Measurements from ENCODE around the gene TIMM44. TPM values are rescaled to one million over a fixed set of nuclear protein-coding genes. Genes with fewer than 3 reads are reported as not detected.
A peak's percentile ranks its signal among the peaks of the same experiment; 100 is the strongest.

The TIMM44 gene
- total and polyA plus RNA-seq, 8 donors = 19.8 to 83.1 (median 27.0) TPM

GRCh38 chr19:7904074-7905020 is 39.1 kb downstream of the TIMM44 start:
- H3K4me1 ChIP-seq = peaks cover 3 to 14% (median 10%) of the 10 kb centered on the region in 3 donors
- peak; percentile 35 to 62 (median 44) for ATAC-seq

GRCh38 chr19:7903244-7904073 is 40.0 kb downstream of the TIMM44 start, which contains the start of gene MAP2K7:
MAP2K7 (plus strand) TSS chr19:7903877; CDS start chr19:7903945, 68 bp downstream.
- FAIRE-seq (peak; percentile 83), DNase-seq (peak; percentile 99 to 100 (median 100)), ATAC-seq (peak; percentile 87 to 93 (median 90))
- peak in 2 of 4 donors; percentile 20 to 21 for TF ChIP-seq CTCF (IDR thresholded peaks at IDR 0.05)
- 0 to 1% methylated on average over 72 to 89 of the region's 89 CpGs for WGBS, 2 donors
- H3K36me3 ChIP-seq = no peaks in the 10 kb centered on the region
- peaks cover 3 to 14% (median 10%) of the 10 kb centered on the region in 3 donors for H3K4me1 ChIP-seq
- no peaks in the 10 kb centered on the region for H3K27me3 ChIP-seq
- peak within 1 kb of the TSS; percentile 63 to 89 (median 83) for H3K27ac ChIP-seq
- H3K4me3 ChIP-seq = peak within 1 kb of the TSS; percentile 53 to 93 (median 82)
- H3K9me3 ChIP-seq = no peaks in the 10 kb centered on the region
- intact Hi-C loops (cut with DNase I) = no loop called here

More at GRCh38 chr19:7904074-7905020, 39.1 kb downstream of the TIMM44 start:
- TF ChIP-seq CTCF (IDR thresholded peaks at IDR 0.05) = no peak
- intact Hi-C loops (cut with DNase I) = no loop called here
- no peaks in the 10 kb centered on the region for H3K27me3 ChIP-seq
- no peaks in the 10 kb centered on the region for H3K9me3 ChIP-seq
- FAIRE-seq = no peak
- peak overlapping the region; percentile 39 to 89 (median 66) for H3K27ac ChIP-seq
- WGBS, 2 donors = 5 to 14% methylated on average over 26 to 63 of the region's 68 CpGs
- H3K4me3 ChIP-seq = peak overlapping the region; percentile 53 to 93 (median 82)
- peak in 5 of 6 donors; percentile 60 to 89 (median 73) for DNase-seq
- H3K36me3 ChIP-seq = no peaks in the 10 kb centered on the region

GRCh38 chr19:7902796-7903243 is 40.6 kb downstream of the TIMM44 start:
- Histone ChIP-seq H3K4me3 (peak overlapping the region; percentile 42 to 93 (median 66)), H3K36me3 (no peaks in the 10 kb centered on the region), H3K9me3 (no peaks in the 10 kb centered on the region), H3K27me3 (no peaks in the 10 kb centered on the region), H3K4me1 (peaks cover 3 to 14% (median 10%) of the 10 kb centered on the region in 3 donors), H3K27ac (peak overlapping the region; percentile 63 to 86 (median 75))
- WGBS, 2 donors = 5 to 6% methylated on average over 20 of the region's 20 CpGs
- ATAC-seq (peak in 3 of 4 donors; percentile 6 to 10 (median 7)), DNase-seq (peak in 4 of 6 donors; percentile 48 to 71 (median 60)), FAIRE-seq (no peak)
- no peak for TF ChIP-seq CTCF (IDR thresholded peaks at IDR 0.05)
- intact Hi-C loops (cut with DNase I) = no loop called here

GRCh38 chr19:7901337-7901736 is 42.1 kb downstream of the TIMM44 start:
- TF ChIP-seq CTCF (IDR thresholded peaks at IDR 0.05) = no peak
- Histone ChIP-seq H3K9me3 (no peaks in the 10 kb centered on the region), H3K36me3 (no peaks in the 10 kb centered on the region), H3K4me1 (peaks cover 3 to 14% (median 10%) of the 10 kb centered on the region in 3 donors), H3K4me3 (no peak overlapping the region), H3K27me3 (no peaks in the 10 kb centered on the region), H3K27ac (no peak overlapping the region)
- ATAC-seq (no peak), DNase-seq (peak in 2 of 6 donors; percentile 24 to 36), FAIRE-seq (no peak)
- 87 to 88% methylated on average over 7 of the region's 7 CpGs for WGBS, 2 donors
- intact Hi-C loops (cut with DNase I) = no loop called here

Measured in pancreas (tissue), 10 donors.